Osteoblast (primary cell): ENCODE results near the gene SSX3. TPM values are rescaled to one million over a fixed set of nuclear protein-coding genes. Genes with fewer than 3 reads are reported as not detected.
"Not testable (repeated sequence)": the region's sequence is repeated elsewhere in the genome, so short reads cannot be mapped to it uniquely, and the experiment has no call there.

Experiments used
- DNase-seq: peaks from one replicate; pipeline ENCODE4 v3.0.0; 2011; ENCODE audit warnings: low spot score, mixed read lengths; ENCODE audit not compliant: insufficient read length; ENCODE audit errors: missing footprints
- H2AFZ ChIP-seq: 2 replicates; pipeline ENCODE4 v1.6.0; 2011; ENCODE audit warnings: mild to moderate bottlenecking, low read length
- H3K27ac ChIP-seq: 2 replicates; pipeline ENCODE4 v1.5.1; 2011; ENCODE audit warnings: mild to moderate bottlenecking, low read depth, low read length, moderate library complexity
- H3K27me3 ChIP-seq: 2 replicates; pipeline ENCODE4 v1.6.0; 2012; ENCODE audit warnings: mild to moderate bottlenecking, control low read depth, inconsistent platforms, low read length, moderate library complexity; ENCODE audit not compliant: insufficient read depth
- H3K36me3 ChIP-seq: 2 replicates; pipeline ENCODE4 v1.5.1; 2011; ENCODE audit warnings: mild to moderate bottlenecking, low read length, control low read depth, moderate library complexity; ENCODE audit not compliant: insufficient read depth
- H3K4me1 ChIP-seq: 2 replicates; pipeline ENCODE4 v1.5.1; 2011; ENCODE audit warnings: mild to moderate bottlenecking, low read length, control low read depth, moderate library complexity; ENCODE audit not compliant: insufficient read depth
- H3K4me2 ChIP-seq: 2 replicates; pipeline ENCODE4 v1.6.0; 2011; ENCODE audit warnings: mild to moderate bottlenecking, low read length; ENCODE audit not compliant: insufficient read depth
- H3K4me3 ChIP-seq: fragments of 200-600 bp; sonication (generic); 3 replicates; pipeline ENCODE4 v1.5.1; 2012; ENCODE audit warnings: mild to moderate bottlenecking, low read length, inconsistent platforms; ENCODE audit not compliant: insufficient read depth
- H3K79me2 ChIP-seq: 2 replicates; pipeline ENCODE4 v1.6.0; 2012; ENCODE audit warnings: mild to moderate bottlenecking, low read length, control low read depth, inconsistent platforms; ENCODE audit not compliant: insufficient read depth
- H3K9me3 ChIP-seq: 2 replicates; pipeline ENCODE4 v1.5.1; 2011; ENCODE audit warnings: low read depth, low read length, control low read depth
- H4K20me1 ChIP-seq: 2 replicates; pipeline ENCODE4 v1.6.0; 2012; ENCODE audit warnings: mild to moderate bottlenecking, low read length, control low read depth; ENCODE audit not compliant: insufficient read depth
- total RNA-seq: library from RNA; depleted of rRNA; stranded (reverse); fragments of >200 nt; gene quantifications from 2 replicates; pipeline ENCODE4 v1.2.3, GENCODE V29; 2012

SSX3 gene, protein sequence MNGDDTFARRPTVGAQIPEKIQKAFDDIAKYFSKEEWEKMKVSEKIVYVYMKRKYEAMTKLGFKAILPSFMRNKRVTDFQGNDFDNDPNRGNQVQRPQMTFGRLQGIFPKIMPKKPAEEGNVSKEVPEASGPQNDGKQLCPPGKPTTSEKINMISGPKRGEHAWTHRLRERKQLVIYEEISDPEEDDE
- total RNA-seq: not detected in 2 replicates

GRCh38 chrX:48356315-48357094, at the start of gene SSX3:
Gene SSX3, minus strand, starts transcription at chrX:48356703. Its CDS starts 1,454 bp downstream, at chrX:48355249.
- H3K36me3 ChIP-seq, H3K27me3 ChIP-seq, H4K20me1 ChIP-seq, DNase-seq, H3K4me3 ChIP-seq, H3K9me3 ChIP-seq, H3K4me1 ChIP-seq, H3K4me2 ChIP-seq, H3K79me2 ChIP-seq, H3K27ac ChIP-seq, H2AFZ ChIP-seq: not testable (repeated sequence)

DNA sequence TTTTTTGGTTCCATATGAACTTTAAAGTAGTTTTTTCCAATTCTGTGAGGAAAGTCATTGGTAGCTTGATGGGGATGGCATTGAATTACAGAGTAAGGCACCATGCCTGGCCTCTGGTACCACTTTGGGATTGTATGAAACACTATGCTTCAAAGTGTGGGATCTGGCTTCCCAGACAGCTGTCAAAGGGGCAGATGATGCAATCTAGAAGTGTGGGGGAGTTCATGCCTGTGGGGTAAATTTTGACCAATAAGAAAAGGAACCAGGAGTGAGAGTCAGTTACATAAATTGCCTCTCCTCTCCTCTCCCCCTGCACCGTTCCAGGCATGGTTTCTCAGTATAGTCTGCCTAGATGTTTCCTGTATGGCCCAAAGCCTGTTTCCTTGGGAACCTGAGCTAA, 41.3 kb upstream of the SSX3 start:
- H3K79me2 ChIP-seq, H3K4me3 ChIP-seq, H3K4me1 ChIP-seq, H4K20me1 ChIP-seq, H3K27ac ChIP-seq, H2AFZ ChIP-seq, H3K9me3 ChIP-seq, DNase-seq, H3K4me2 ChIP-seq, H3K36me3 ChIP-seq, H3K27me3 ChIP-seq: not testable (repeated sequence)

GRCh38 chrX:48396931-48397330, 40.4 kb upstream of the SSX3 start:
- not testable (repeated sequence) for H3K4me2 ChIP-seq, H3K36me3 ChIP-seq, H3K4me3 ChIP-seq, H2AFZ ChIP-seq, H3K4me1 ChIP-seq, DNase-seq, H3K27me3 ChIP-seq, H4K20me1 ChIP-seq, H3K79me2 ChIP-seq, H3K9me3 ChIP-seq, H3K27ac ChIP-seq

DNA sequence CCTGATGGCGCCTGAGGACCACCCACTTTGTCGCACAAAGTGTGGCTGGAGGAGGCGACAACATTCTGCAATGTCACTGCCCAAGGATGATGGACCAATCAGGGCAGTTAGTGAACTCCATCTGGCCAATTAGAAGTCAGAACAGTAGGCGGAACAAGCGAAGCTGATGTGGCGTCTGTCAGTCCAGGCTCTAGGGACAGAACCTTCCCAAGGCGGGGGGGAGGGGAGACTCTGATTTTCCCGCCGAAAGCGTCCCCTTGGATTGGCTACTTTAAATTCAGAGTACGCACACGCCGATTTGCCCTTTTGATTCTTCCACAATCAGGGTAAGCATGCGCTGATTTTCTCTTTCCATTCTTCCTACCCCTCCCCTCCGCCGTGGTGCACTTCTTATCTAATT, 26.7 kb upstream of the SSX3 start, which contains the start of gene SSX4:
Gene SSX4 (plus strand): TSS at position 301 of the 400 bp plus-strand sequence. CDS start 515 bp downstream, outside the sequence.
- not testable (repeated sequence) for H3K4me1 ChIP-seq, H3K9me3 ChIP-seq, H3K4me3 ChIP-seq, H3K4me2 ChIP-seq, H3K27ac ChIP-seq, H3K79me2 ChIP-seq, H3K36me3 ChIP-seq, H4K20me1 ChIP-seq, H3K27me3 ChIP-seq, DNase-seq, H2AFZ ChIP-seq

DNA sequence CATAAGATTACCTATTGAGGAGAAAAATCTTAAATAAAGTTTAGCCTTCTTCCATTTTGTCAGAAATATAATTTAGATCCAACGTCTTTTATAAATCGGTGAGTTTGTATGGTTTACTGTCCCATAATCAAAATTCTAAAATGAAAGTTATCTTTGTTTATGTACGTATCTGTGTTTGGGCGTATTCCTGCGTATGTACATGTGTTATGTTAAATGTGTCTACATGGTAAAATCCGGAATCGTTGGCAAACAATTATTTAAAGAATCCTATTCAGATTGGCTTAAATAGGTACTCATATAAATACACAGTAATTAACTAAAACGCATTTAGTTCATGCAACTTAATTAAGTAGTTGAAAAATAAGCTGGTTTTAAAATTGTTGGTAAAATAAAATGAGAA, 13.9 kb upstream of the SSX3 start:
- H3K4me3 ChIP-seq, H3K9me3 ChIP-seq: not testable (repeated sequence)

GRCh38 chrX:48367717-48368408, 11.4 kb upstream of the SSX3 start:
- not testable (repeated sequence) for H3K9me3 ChIP-seq, H2AFZ ChIP-seq, H3K79me2 ChIP-seq, H3K27ac ChIP-seq, H3K4me2 ChIP-seq, H3K36me3 ChIP-seq, DNase-seq, H3K27me3 ChIP-seq, H3K4me3 ChIP-seq, H3K4me1 ChIP-seq, H4K20me1 ChIP-seq

More for the DNA sequence above, 13.9 kb upstream of the SSX3 start:
- H3K36me3 ChIP-seq, H2AFZ ChIP-seq, H3K27ac ChIP-seq, H4K20me1 ChIP-seq, H3K79me2 ChIP-seq, H3K4me1 ChIP-seq, H3K4me2 ChIP-seq, DNase-seq, H3K27me3 ChIP-seq: not testable (repeated sequence)

GRCh38 chrX:48359281-48359680, 2.8 kb upstream of the SSX3 start:
- not testable (repeated sequence) for H4K20me1 ChIP-seq, H3K36me3 ChIP-seq, H3K27ac ChIP-seq, H3K4me3 ChIP-seq, H3K4me2 ChIP-seq, DNase-seq, H3K27me3 ChIP-seq, H3K79me2 ChIP-seq, H3K9me3 ChIP-seq, H3K4me1 ChIP-seq, H2AFZ ChIP-seq
